Sigmoid colon (tissue), 7 donors: Measurements from ENCODE around the gene WWTR1. TPM values are rescaled to one million over a fixed set of nuclear protein-coding genes. Genes with fewer than 3 reads are reported as not detected.

Experiments used
- DNase-seq: peaks from one replicate; pipeline ENCODE4 v3.0.0-alpha.2; 2019
- H3K27ac ChIP-seq, 4 donors: fragments of 200-600 bp; sonication (generic); one replicate each; pipeline ENCODE4 v1.5.1; 2016 to 2019; ENCODE audit warnings: mild to moderate bottlenecking in 1 of 4
- H3K27me3 ChIP-seq, 3 donors: fragments of 200-600 bp; sonication (generic); one replicate each; pipeline ENCODE4 v1.5.1; 2019; ENCODE audit warnings: mild to moderate bottlenecking in 1 of 3
- H3K36me3 ChIP-seq, 4 donors: fragments of 200-600 bp; sonication (generic); one replicate each; pipeline ENCODE4 v1.5.1; 2016 to 2019
- H3K4me1 ChIP-seq, 4 donors: fragments of 200-600 bp; sonication (generic); one replicate each; pipeline ENCODE4 v1.5.1; 2017 to 2019
- H3K4me3 ChIP-seq, 4 donors: fragments of 200-600 bp; sonication (generic); one replicate each; pipeline ENCODE4 v1.5.1; 2017 to 2019; ENCODE audit warnings: mild to moderate bottlenecking in 2 of 4, moderate library complexity in 1 of 4
- H3K9me3 ChIP-seq, 4 donors: fragments of 200-600 bp in 3 of 4; sonication (generic) in 3 of 4; one replicate each; pipeline versions ENCODE4 v1.5.1 to v1.6.1; 2013 to 2019
- CTCF ChIP-seq, 4 experiments: fragments of 450-650 bp in 3 of 4; fragments of 200-600 bp in 1 of 4; IDR thresholded peaks; one replicate each; pipeline ENCODE4 v1.5.1; 2016 to 2019; ENCODE audit warnings: antibody characterized with exemption in 4 of 4, mild to moderate bottlenecking in 3 of 4, moderate library complexity in 2 of 4
- EP300 ChIP-seq, 4 donors: sonication (generic); formaldehyde crosslinking; IDR thresholded peaks; one replicate each; pipeline ENCODE4 v1.6.1; 2017; ENCODE audit warnings: antibody characterized with exemption in 4 of 4
- POLR2A ChIP-seq, 2 donors: fragments of 450-650 bp; IDR thresholded peaks; one replicate each; pipeline ENCODE4 v1.6.1; 2016; ENCODE audit warnings: antibody characterized with exemption in 2 of 2, mild to moderate bottlenecking in 2 of 2, moderate library complexity in 2 of 2
- POLR2AphosphoS5 ChIP-seq, 4 donors: sonication (generic); formaldehyde crosslinking; IDR thresholded peaks; one replicate each; pipeline ENCODE4 v1.6.1; 2017; ENCODE audit warnings: antibody characterized with exemption in 4 of 4
- WGBS, 2 donors: extraction: QIAGEN DNeasy Blood & Tissue Kit; methylation state at CpG; one replicate each; pipeline ENCODE4 v1.1.7; 2013; 5-methylcytosine and 5-hydroxymethylcytosine counted together
- intact Hi-C: fragments of 100-400 bp; cut with DNase I; formaldehyde crosslinking; loops from one replicate; pipeline ENCODE4 v1.15.1; 2023
- polyA plus RNA-seq, 3 donors: library from polyadenylated mRNA; stranded (reverse); fragments of 200-250 nt; gene quantifications; one replicate each; pipeline ENCODE4 v1.2.3, GENCODE V29; 2013
- total RNA-seq, 4 donors: library from RNA; depleted of rRNA; stranded (reverse); fragments of >200 nt; gene quantifications; one replicate each; pipeline ENCODE4 v1.1.0, GENCODE V29; 2016
- donor health status: healthy with polysubstance abuse.
- donor health status: Bipolar disorder and iron deficiency.
- donor health status: healthy.

The WWTR1 gene
- total and polyA plus RNA-seq, 7 donors = 7.9 to 340 (median 243) TPM

- Histone ChIP-seq H3K9me3 (no peaks in the 10 kb centered on the region), H3K4me1 (peaks cover 0 to 85% (median 63%) of the 10 kb centered on the region in 4 donors), H3K4me3 (no peak overlapping the region), H3K27ac (peak overlapping the region in 1 of 4 donors; percentile 15), H3K27me3 (no peaks in the 10 kb centered on the region), H3K36me3 (no peaks in the 10 kb centered on the region)
- WGBS, 2 donors = 68 to 75% methylated on average over 5 of the region's 5 CpGs
- intact Hi-C loops = no loop called here
- TF ChIP-seq EP300 (IDR thresholded peaks at IDR 0.05) (no peak), POLR2A (IDR thresholded peaks at IDR 0.05) (no peak), CTCF (IDR thresholded peaks at IDR 0.05) (no peak), POLR2AphosphoS5 (IDR thresholded peaks at IDR 0.05) (no peak)
- DNase-seq = no peak
Observed at GRCh38 chr3:149587383-149587782, 70.4 kb downstream of the WWTR1 start.

- TF ChIP-seq POLR2AphosphoS5 (IDR thresholded peaks at IDR 0.05) (no peak), EP300 (IDR thresholded peaks at IDR 0.05) (no peak), CTCF (IDR thresholded peaks at IDR 0.05) (no peak), POLR2A (IDR thresholded peaks at IDR 0.05) (no peak)
- Histone ChIP-seq H3K4me3 (no peak overlapping the region), H3K9me3 (no peaks in the 10 kb centered on the region), H3K27ac (peak overlapping the region in 1 of 4 donors; percentile 15), H3K4me1 (peaks cover 0 to 85% (median 65%) of the 10 kb centered on the region in 4 donors), H3K27me3 (no peaks in the 10 kb centered on the region), H3K36me3 (no peaks in the 10 kb centered on the region)
- no peak for DNase-seq
- WGBS, 2 donors = 94 to 96% methylated on average over 1 of the region's 1 CpG
- intact Hi-C loops = no loop called here
Observed at GRCh38 chr3:149586871-149587270, 71.0 kb downstream of the WWTR1 start.

GRCh38 chr3:149585401-149585726 is 72.5 kb downstream of the WWTR1 start:
- WGBS, 2 donors = 50 to 75% methylated on average over 2 of the region's 2 CpGs
- Histone ChIP-seq H3K4me1 (peaks cover 0 to 89% (median 76%) of the 10 kb centered on the region in 4 donors), H3K9me3 (no peaks in the 10 kb centered on the region), H3K27me3 (no peaks in the 10 kb centered on the region), H3K4me3 (no peak overlapping the region), H3K36me3 (no peaks in the 10 kb centered on the region), H3K27ac (no peak overlapping the region)
- no peak for TF ChIP-seq CTCF (IDR thresholded peaks at IDR 0.05)
- DNase-seq = no peak
- intact Hi-C loops = no loop called here

GRCh38 chr3:149583921-149584635 is 73.7 kb downstream of the WWTR1 start:
- Histone ChIP-seq H3K4me3 (no peak overlapping the region), H3K9me3 (no peaks in the 10 kb centered on the region), H3K4me1 (peaks cover 0 to 91% (median 83%) of the 10 kb centered on the region in 4 donors), H3K36me3 (no peaks in the 10 kb centered on the region), H3K27ac (peak overlapping the region in 2 of 4 donors; percentile 29 to 47), H3K27me3 (no peaks in the 10 kb centered on the region)
- DNase-seq = no peak
- 75 to 76% methylated on average over 5 of the region's 5 CpGs for WGBS, 2 donors
- intact Hi-C loops = no loop called here
- TF ChIP-seq POLR2A (IDR thresholded peaks at IDR 0.05) = no peak
- TF ChIP-seq EP300 (IDR thresholded peaks at IDR 0.05) = no peak
- TF ChIP-seq CTCF (IDR thresholded peaks at IDR 0.05) = no peak
- TF ChIP-seq POLR2AphosphoS5 (IDR thresholded peaks at IDR 0.05) = no peak

- no peak for DNase-seq
- H3K27me3 ChIP-seq = no peaks in the 10 kb centered on the region
- intact Hi-C loops = no loop called here
- H3K4me3 ChIP-seq = no peak overlapping the region
- H3K4me1 ChIP-seq = peaks cover 0 to 91% (median 81%) of the 10 kb centered on the region in 4 donors
- no peaks in the 10 kb centered on the region for H3K36me3 ChIP-seq
- 79 to 91% methylated on average over 7 of the region's 7 CpGs for WGBS, 2 donors
- H3K27ac ChIP-seq = peak overlapping the region; percentile 19 to 63 (median 58)
- no peaks in the 10 kb centered on the region for H3K9me3 ChIP-seq
- no peak for TF ChIP-seq CTCF (IDR thresholded peaks at IDR 0.05)
- TF ChIP-seq POLR2A (IDR thresholded peaks at IDR 0.05) = no peak
- no peak for TF ChIP-seq EP300 (IDR thresholded peaks at IDR 0.05)
- TF ChIP-seq POLR2AphosphoS5 (IDR thresholded peaks at IDR 0.05) = no peak
Observed at GRCh38 chr3:149582395-149582794, 75.4 kb downstream of the WWTR1 start.
